ENCODE data around the gene TTC36. TPM values are rescaled to one million over a fixed set of nuclear protein-coding genes. Genes with fewer than 3 reads are reported as not detected.
A peak's percentile ranks its signal among the peaks of the same experiment; 100 is the strongest.

Gene TTC36
- total RNA-seq, 1 donor = 0.81 TPM

- DNase-seq (ENCODE audit: low read depth) = no peak
- no peak overlapping the region for H3K4me3 ChIP-seq (ENCODE audit: low read depth, low read length)
- TF ChIP-seq, protein P1, sequence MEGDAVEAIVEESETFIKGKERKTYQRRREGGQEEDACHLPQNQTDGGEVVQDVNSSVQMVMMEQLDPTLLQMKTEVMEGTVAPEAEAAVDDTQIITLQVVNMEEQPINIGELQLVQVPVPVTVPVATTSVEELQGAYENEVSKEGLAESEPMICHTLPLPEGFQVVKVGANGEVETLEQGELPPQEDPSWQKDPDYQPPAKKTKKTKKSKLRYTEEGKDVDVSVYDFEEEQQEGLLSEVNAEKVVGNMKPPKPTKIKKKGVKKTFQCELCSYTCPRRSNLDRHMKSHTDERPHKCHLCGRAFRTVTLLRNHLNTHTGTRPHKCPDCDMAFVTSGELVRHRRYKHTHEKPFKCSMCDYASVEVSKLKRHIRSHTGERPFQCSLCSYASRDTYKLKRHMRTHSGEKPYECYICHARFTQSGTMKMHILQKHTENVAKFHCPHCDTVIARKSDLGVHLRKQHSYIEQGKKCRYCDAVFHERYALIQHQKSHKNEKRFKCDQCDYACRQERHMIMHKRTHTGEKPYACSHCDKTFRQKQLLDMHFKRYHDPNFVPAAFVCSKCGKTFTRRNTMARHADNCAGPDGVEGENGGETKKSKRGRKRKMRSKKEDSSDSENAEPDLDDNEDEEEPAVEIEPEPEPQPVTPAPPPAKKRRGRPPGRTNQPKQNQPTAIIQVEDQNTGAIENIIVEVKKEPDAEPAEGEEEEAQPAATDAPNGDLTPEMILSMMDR (IDR thresholded peaks at IDR 0.05; ENCODE audit: insufficient read depth, low read length) = no peak
Measured at GRCh38 chr11:118503216-118503615, 24.1 kb upstream of the TTC36 start.

- TF ChIP-seq, protein P1 (IDR thresholded peaks at IDR 0.05; ENCODE audit: insufficient read depth, low read length) = no peak
- no peak overlapping the region for H3K4me3 ChIP-seq (ENCODE audit: low read depth, low read length)
- no peak for DNase-seq (ENCODE audit: low read depth)
Measured at GRCh38 chr11:118511601-118512000, 15.7 kb upstream of the TTC36 start.

DNA sequence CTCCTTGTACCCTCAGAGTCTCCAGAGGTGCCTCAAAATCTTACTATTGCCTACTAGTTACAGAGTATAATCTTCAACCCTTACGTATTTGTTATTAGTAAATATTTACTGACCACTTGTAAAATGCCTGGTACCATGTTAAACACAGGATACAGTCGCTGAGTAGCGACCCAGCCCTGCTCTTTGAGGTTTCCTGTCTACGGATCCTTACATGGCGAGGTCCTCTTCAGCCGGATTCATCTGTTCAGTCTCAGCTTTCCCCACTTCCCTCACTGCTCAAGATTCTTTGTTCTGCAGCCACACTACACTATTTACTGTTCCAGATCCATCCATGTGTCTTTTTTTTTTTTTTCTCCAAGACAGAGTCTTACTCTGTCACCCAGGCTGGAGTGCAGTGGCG is 13.2 kb upstream of the TTC36 start:
- no peak for DNase-seq (ENCODE audit: low read depth)
- H3K4me3 ChIP-seq (ENCODE audit: low read depth, low read length) = no peak overlapping the region
- TF ChIP-seq, protein P1 (IDR thresholded peaks at IDR 0.05; ENCODE audit: insufficient read depth, low read length) = no peak

DNA sequence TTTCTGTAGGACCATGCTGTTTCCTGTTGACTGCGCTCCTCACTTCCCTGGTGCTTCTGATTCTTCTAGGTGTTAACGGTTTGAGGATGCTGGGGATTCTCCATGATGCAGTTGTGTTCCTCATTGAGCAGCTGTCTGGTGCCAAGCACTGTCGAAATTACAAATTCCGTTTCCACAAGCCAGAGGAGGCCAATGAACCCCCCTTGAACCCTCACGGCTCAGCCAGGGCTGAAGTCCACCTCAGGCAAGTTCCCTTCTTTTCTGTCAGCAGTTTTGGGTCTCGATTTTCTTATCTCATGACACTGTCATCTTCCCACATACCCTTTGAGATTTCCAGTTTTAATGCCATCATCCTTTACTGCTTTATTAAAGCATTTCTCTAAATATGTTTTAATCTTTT is 7.7 kb upstream of the TTC36 start:
- no peak for DNase-seq (ENCODE audit: low read depth)
- no peak overlapping the region for H3K4me3 ChIP-seq (ENCODE audit: low read depth, low read length)
- TF ChIP-seq, protein P1 (IDR thresholded peaks at IDR 0.05; ENCODE audit: insufficient read depth, low read length) = no peak

DNA sequence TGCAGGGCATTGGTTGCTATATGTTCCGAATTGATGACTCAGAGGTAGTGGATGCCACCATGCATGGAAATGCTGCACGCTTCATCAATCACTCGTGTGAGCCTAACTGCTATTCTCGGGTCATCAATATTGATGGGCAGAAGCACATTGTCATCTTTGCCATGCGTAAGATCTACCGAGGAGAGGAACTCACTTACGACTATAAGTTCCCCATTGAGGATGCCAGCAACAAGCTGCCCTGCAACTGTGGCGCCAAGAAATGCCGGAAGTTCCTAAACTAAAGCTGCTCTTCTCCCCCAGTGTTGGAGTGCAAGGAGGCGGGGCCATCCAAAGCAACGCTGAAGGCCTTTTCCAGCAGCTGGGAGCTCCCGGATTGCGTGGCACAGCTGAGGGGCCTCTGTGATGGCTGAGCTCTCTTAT is 5.4 kb upstream of the TTC36 start:
- no peak overlapping the region for H3K4me3 ChIP-seq (ENCODE audit: low read depth, low read length)
- no peak for DNase-seq (ENCODE audit: low read depth)
- TF ChIP-seq, protein P1 (IDR thresholded peaks at IDR 0.05; ENCODE audit: insufficient read depth, low read length) = no peak

DNA sequence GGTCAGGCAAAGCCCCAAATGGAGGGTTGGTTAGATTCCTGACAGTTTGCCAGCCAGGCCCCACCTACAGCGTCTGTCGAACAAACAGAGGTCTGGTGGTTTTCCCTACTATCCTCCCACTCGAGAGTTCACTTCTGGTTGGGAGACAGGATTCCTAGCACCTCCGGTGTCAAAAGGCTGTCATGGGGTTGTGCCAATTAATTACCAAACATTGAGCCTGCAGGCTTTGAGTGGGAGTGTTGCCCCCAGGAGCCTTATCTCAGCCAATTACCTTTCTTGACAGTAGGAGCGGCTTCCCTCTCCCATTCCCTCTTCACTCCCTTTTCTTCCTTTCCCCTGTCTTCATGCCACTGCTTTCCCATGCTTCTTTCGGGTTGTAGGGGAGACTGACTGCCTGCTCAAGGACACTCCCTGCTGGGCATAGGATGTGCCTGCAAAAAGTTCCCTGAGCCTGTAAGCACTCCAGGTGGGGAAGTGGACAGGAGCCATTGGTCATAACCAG is 4.7 kb upstream of the TTC36 start:
- no peak overlapping the region for H3K4me3 ChIP-seq (ENCODE audit: low read depth, low read length)
- peak; percentile 27 for DNase-seq (ENCODE audit: low read depth)
- TF ChIP-seq, protein P1 (IDR thresholded peaks at IDR 0.05; ENCODE audit: insufficient read depth, low read length) = peak; percentile 45

GRCh38 chr11:118524356-118524755 is 2.9 kb upstream of the TTC36 start:
- H3K4me3 ChIP-seq (ENCODE audit: low read depth, low read length) = no peak overlapping the region
- TF ChIP-seq, protein P1 (IDR thresholded peaks at IDR 0.05; ENCODE audit: insufficient read depth, low read length) = no peak
- DNase-seq (ENCODE audit: low read depth) = no peak
